DMS114 treated with DMSO at 0.1 percent for 48 hours (cell line): ENCODE data around the gene BICD2.

ENCODE experiments used
- DNase-seq: peaks from one replicate; lab custom pipeline; 2025; ENCODE audit not compliant: unreplicated experiment; lab: John Stamatoyannopoulos, UW

Gene BICD2

DNA sequence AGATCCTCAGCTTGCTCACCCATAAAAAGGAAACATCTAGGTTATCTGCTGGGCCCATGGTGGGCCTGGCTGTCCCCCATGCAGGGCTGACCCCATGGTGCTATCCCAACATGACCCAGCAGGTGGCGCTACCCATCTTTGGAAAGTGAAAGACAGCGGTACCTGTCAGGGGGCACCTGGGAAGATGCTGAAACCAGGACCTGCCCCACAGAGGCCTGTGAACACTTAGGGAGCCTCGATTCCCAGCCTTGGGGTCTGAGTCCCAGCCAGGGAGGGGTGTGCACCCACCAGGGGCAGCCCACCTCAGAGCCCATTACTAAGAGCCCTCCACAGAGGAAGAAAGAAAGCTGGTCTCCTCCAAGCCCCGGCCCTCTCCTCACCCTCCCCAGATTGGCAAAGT is 48.1 kb downstream of the BICD2 start:
- DNase-seq, result no peak

DNA sequence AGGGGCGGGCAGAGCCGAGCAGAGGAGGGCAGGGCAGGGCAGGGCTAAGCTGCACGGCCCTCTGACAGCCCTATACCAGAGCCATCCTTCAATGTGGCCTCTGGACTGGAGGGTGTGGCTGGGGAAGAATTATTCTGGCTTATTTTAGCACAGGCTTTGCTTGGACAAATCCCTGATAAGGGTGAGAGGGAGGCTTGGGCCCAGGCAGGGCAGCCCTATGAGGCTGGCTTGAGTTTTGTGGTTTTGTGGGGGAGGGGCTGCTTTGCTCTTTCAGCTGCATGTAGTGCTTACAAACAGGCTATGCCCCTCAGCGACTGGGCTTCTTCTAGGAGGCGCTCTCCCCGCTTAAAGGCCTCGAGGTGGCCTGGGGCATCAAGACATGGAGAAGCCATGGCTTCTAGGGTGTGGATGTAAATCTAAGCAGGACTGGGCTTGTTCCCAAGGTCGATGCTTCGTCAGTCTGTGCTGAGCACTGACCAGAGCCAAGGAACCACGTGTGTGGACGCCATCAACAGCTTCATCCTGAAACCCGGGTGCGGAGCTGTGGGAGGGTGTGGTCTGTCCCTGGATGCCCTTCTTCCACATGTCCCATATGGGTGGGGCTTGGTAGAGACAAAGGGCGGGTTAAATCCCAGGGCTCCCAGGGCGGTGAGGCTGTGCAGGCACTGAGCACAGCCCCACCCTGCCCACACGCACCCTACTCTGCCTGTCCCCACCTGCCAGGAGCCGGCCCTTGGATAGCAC is 49.0 kb downstream of the BICD2 start:
- DNase-seq, result no peak

DNA sequence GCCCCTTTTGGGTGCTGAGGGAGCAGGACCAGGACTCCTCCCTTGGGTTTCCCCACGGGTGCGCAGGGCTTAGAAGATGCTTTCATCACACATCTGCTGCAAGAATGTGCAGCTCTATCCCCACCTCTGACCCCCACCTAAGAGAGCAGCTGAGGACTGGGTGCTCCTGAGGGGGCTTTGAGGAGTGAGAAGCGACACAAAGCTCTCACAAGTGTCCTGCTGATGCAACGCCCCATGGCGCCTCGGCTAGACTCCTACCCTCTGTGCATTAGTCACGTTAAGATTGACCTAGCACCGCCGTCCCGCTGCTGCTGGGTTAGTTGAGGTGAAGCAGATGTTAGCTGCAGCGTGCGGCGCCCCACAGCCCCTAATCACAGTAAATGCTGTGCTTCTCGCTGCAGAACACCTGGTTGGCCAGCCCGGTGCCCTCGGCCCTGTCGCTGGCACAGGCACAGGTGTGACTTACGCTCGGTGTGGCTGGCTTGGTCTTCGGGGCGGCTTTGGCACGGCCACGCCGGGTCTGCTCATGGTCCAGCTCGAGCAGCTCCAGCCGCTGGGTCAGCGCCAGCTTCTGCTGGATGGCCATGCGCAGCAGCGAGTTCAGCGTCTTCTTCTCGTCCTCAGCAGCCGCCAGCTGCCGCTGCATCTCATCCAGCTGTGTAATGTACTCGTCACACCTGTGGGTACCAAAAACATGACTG is 49.7 kb downstream of the BICD2 start:
- no peak for DNase-seq

DNA sequence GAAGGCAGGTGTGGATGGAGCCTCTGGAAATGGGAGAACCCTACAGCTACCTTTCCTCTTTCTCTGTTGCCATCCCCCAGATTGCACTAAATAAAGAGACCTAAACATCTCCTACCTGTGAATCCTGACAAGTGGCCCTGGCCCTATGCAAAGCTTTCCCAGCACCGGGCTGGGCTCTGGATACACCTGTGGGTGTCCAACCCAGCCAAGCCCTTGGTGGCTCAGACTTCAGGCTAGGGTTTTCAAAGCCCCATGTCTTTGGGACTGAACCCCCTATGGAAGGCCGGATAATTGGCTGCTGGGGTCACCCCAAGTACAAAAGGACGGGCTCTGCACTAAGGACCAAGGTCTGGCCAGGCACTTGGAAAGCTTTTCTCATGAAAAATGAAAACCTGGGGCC is 50.6 kb downstream of the BICD2 start:
- no peak for DNase-seq

DNA sequence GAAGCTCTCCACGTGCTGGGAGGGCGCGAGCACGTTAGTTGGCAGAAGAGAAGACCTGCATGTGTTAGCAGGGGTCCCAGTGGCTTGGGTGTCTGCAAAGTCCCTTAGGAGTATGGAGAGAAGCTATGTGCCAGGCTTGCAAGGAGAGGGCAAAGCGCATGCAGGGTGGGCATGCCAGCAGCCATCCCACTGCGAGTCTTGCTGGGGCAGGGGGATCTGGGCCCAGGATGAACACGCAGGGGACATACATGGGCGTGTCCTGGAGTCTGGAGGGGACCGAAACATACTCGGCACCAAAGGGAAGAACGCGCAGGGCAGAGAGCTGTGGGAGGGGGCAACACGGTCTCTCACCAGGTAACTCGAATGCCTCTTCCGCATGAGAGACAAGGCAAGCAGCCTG is 51.1 kb downstream of the BICD2 start:
- no peak for DNase-seq

- DNase-seq, result no peak
Measured at GRCh38 chr9:92712767-92713166, 51.9 kb downstream of the BICD2 start.

DNA sequence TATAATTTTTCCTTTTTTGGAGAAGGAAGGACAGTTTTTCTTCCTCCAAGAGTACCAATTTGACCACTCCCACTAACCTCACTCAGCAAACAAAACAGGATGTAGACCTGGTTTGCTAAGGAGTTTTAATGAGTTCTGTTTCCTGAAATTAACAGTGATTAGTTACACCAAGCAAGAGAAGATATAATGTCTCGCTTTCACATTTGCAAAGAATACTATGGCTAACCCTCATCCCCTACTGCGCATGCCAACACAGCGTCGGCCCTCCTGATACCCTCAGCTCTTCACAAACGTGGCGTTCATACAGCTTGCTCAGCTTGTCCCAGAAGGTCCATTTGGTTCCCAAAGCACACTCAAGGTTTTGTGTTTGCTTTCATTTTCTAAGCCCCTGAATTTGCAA is 52.8 kb downstream of the BICD2 start:
- DNase-seq, result no peak

DNA sequence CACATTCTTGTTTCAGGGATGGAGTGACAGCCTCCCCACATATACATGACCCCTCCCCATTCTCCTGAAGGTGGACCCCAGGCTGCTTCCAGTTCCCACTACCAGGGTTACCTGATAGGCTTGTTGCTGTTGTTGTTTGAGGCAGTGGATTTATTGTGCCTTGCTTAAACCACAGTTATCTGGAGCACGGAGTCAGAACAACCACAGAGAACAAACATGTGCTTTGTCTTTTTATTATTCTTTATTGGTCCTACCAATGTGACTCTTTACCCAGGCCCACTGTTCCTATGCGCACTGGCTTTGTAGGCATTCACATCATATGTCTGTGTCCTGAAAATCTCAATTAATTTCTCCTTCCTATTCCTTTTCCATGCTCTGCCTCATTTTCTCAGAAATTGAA is 53.5 kb downstream of the BICD2 start:
- DNase-seq, result no peak

DNA sequence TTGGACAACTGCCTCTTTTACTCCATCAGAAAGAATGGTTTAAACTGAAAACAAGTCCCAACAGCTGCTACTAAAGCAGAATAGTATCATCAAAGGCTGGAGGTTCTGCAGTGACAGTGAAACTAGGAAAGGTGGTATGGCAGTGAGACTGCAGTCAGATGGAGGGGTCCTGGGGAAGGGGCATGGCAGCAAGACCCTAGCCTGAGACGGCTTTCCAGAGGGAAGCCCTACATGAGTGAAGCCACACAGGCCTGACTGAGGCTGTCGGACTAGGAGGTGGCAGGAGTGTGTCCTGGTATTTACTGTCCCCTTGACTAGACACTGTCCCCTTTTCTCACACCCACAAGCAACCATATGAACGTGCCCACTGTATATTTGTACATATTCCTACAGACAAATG is 54.3 kb downstream of the BICD2 start:
- no peak for DNase-seq

DNA sequence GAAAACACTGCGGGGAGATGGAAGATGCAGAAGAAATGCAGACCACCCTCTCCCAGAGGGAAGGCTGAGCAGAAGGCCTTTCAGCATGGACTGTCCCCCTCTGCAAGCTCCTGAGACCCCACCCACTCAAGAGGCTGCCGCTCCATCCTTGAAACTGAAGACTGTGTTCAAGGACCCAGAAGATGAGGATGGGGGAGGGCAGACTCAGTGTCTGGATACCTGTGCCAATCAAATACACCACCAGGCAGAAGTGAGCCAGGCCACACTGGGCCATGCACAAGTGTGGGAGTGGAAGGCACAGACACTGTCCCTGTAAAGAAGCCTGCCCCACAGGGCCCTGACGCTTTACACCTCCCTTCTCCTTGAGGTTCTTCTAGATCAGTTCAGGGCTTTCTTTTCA is 54.7 kb downstream of the BICD2 start:
- DNase-seq, result no peak

GRCh38 chr9:92709240-92709639 is 55.4 kb downstream of the BICD2 start:
- DNase-seq, result no peak

- no peak for DNase-seq
Measured at GRCh38 chr9:92707530-92707929, 57.1 kb downstream of the BICD2 start.

DNA sequence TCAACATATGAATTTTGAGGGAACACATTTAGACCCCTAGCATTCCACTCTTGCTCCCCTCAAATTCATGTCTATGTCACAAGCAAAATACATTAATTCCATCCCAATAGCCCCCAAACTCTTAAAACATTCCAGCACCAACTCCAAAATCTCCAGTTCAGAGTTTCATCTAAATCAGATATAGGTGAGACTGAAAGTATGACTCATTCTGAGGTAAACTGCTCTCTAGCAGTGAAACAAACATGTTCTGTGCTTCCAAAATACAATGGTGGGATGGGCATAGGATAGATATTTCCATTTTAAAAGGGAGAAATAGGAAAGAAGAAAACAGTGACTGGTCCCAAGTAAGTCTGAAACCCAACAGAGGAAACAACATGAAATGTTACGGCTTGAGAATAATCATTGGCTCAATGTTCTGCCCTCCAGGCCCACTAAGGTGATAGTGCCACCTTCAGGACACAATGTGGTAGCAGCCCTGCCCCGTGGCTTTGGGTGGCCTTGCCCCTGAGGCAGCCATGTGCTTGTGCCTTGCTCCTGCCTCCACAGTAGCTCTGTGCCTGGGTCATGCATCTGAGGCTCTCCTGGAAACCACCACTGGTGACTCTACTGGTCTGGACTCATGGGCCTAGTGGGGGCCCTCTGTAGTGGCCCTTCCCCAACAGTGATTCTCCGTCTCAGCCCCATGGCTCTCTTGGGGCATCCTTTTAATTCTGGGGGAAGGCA is 58.3 kb downstream of the BICD2 start:
- no peak for DNase-seq

DNA sequence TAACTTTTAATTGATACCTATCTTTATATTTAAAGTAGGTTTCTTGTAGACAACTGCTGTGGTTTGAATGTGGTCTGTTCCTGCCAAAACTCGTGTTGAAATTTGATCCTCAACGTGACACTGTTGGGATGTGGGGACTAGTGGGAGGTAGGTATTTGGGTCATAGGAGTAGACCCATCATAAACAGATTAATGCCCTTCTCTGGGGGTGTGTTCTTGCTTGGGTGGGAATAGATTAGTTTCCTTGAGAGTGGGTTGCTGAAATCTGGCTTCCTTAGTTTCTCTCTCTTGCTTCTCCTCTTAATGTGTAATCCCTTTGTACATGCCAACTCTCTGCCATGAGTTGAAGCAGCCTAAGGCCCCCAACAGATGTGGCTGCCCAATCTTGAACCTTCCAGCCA is 60.1 kb downstream of the BICD2 start:
- DNase-seq, result no peak

GRCh38 chr9:92696619-92697018 is 68.0 kb downstream of the BICD2 start:
- DNase-seq, result no peak

GRCh38 chr9:92686954-92687353 is 77.7 kb downstream of the BICD2 start:
- no peak for DNase-seq

- DNase-seq, result no peak
Measured at GRCh38 chr9:92685022-92685421, 79.6 kb downstream of the BICD2 start.

DNA sequence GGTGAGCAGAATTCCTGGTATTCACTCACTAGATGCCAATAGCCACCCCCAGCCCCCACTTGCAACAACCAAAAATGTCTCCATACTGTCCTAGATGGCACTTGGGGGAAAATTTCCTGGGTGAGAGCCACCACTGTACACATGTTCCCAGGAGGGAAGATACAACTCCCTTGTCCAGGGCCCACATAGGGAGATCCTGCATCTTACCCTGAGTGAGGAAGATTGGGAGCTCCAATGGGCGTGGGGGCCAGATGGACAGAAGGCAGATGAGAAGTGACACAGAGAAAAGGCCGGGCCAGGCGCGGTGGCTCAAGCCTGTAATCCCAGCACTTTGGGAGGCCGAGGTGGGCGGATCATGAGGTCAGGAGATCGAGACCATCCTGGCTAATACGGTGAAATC is 82.4 kb downstream of the BICD2 start:
- no peak for DNase-seq

GRCh38 chr9:92680166-92681119 is 84.2 kb downstream of the BICD2 start:
- DNase-seq, result no peak

GRCh38 chr9:92679413-92680165 is 85.0 kb downstream of the BICD2 start:
- DNase-seq, result no peak
